Epithelial cell of proximal tubule (primary cell): ENCODE data around the gene PWP2. TPM values are rescaled to one million over a fixed set of nuclear protein-coding genes. Genes with fewer than 3 reads are reported as not detected.

Source experiments
- DNase-seq: peaks from one replicate; pipeline ENCODE4 v3.0.0-alpha.2; 2011; ENCODE audit warnings: low read depth
- H3K4me3 ChIP-seq: 2 replicates; pipeline ENCODE4 v1.5.1; 2011; ENCODE audit warnings: low read depth, mild to moderate bottlenecking, low read length
- total RNA-seq: library from RNA; depleted of rRNA; stranded (reverse); fragments of >200 nt; gene quantifications from 2 replicates; pipeline ENCODE4 v1.2.3, GENCODE V29; 2015
- TF ChIP-seq, protein P1 (sequence below): conservative IDR thresholded peaks from 2 replicates; pipeline ENCODE4 v1.5.1; 2012; ENCODE audit warnings: low read depth, mild to moderate bottlenecking, low read length

Gene PWP2
- total RNA-seq, 1 donor from 2014 or later, result 5.0 TPM

DNA sequence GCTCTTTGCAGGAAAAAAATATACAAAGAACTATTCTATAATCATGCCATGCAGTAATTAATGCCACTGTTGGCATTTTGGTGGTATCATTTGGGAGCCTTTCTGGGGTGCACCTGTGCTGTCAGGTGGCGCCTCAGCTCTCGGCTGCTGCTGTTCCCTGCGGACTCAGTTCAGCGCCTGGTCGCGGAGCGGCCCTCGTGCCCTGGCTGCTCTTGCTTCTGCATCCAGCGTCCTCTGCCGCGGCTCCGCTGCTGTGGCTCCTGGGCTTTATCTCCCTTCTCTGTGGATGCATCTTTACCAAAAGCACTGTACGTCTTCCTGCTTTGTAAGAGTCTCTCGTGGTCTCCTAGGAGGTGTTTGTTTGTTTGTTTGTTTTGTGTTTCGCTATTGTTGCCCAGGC is 35.1 kb upstream of the PWP2 start:
- DNase-seq, result no peak
- H3K4me3 ChIP-seq, result no peak overlapping the region
- TF ChIP-seq, protein P1, sequence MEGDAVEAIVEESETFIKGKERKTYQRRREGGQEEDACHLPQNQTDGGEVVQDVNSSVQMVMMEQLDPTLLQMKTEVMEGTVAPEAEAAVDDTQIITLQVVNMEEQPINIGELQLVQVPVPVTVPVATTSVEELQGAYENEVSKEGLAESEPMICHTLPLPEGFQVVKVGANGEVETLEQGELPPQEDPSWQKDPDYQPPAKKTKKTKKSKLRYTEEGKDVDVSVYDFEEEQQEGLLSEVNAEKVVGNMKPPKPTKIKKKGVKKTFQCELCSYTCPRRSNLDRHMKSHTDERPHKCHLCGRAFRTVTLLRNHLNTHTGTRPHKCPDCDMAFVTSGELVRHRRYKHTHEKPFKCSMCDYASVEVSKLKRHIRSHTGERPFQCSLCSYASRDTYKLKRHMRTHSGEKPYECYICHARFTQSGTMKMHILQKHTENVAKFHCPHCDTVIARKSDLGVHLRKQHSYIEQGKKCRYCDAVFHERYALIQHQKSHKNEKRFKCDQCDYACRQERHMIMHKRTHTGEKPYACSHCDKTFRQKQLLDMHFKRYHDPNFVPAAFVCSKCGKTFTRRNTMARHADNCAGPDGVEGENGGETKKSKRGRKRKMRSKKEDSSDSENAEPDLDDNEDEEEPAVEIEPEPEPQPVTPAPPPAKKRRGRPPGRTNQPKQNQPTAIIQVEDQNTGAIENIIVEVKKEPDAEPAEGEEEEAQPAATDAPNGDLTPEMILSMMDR, result no peak

DNA sequence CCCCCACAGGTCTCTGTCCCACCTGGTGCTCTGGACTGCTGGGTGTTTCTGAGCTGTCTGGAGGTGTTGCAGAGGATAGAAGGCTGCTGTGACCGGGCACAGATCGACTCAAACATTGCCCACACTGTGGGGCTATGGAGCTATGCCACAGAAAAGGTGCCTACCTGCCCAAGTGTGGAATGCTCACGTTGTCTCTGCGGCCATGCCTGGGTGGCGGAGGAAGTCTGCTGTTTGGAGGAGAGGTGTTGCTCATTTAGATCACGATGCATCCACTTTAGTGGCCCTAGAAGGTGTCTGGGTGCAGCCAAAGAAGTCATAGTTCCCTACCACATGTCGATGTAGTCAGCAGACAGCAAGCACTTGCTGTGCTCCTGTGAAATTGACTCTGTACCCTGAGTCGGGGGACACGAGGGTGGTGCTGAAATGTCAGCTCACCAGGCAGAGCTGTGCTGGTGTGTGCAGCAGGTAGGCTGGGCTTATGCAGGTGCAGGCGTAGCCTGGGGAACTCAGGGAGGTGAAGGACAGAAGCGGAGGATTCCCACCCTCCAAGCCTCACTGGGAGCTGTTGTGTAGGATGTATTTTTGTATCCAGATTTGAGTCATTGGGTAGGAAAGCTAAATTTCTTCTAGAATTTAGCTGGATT is 32.8 kb upstream of the PWP2 start:
- no peak overlapping the region for H3K4me3 ChIP-seq
- no peak for DNase-seq
- TF ChIP-seq, protein P1, result no peak

DNA sequence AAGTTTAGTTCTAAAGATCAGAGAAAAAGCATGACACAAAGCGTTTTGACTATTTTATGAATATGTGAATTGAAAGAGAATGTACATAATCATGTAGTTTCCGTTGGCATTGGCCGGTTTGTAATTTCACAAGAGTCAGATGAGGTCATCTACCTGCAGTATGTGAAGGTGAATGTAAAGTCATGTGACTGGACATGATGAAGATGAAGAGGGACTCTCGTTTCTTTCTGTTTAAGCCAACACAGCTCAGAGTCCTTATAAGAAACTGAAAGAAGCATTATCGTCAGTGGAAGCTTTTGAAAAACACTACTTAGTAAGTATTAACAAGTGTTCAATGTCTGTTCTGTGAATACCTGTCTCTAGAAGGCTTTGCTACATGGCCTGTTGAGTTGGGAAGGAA is 30.9 kb upstream of the PWP2 start:
- TF ChIP-seq, protein P1, result no peak
- no peak for DNase-seq
- no peak overlapping the region for H3K4me3 ChIP-seq

DNA sequence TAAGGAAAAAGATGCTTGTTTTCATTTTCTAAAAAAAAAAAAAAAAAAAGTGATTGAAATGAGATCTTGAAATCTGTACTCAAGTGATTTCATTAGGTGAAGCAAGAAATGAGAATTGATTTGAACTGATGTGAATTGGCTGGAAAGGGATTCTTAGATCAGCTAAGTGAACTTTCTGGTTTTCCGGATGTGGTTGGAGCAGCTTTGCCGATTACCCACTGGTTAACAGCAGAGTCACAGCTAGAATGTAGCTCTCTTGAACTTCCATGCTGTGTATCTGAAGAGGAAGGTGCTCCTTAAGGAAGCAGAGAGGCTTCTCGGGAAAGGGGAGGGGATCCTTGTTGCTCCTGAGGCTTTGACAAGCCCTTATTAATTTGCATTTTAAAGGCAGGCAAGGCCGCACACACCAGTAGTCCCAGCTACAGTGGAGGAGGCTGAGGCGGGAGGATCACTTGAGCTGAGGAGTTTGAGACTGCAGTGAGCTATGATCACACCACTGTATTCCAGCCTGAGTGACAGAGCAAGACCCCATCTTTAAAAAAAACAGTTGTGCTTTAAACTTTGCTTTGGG is 28.7 kb upstream of the PWP2 start:
- TF ChIP-seq, protein P1, result no peak
- no peak overlapping the region for H3K4me3 ChIP-seq
- DNase-seq, result no peak

DNA sequence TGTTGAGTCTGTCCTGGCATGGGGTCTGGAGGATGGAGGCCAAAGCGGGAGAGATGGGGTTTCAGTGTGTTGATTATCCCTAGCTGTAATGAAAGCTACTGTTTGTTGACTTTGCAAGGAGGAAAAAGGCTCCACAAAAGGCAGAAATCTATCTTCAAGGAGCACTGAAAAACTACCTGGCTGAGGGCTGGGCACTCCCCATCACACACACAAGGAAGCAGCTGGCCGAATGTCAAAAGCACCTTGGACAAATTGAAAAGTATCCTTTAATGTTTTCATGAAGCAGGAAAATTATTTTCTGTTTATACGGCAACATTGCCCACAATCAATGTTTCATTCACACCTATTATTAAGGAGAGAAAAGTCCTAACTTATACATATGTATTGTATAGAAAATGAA is 27.8 kb upstream of the PWP2 start:
- TF ChIP-seq, protein P1, result no peak
- H3K4me3 ChIP-seq, result no peak overlapping the region
- DNase-seq, result no peak

DNA sequence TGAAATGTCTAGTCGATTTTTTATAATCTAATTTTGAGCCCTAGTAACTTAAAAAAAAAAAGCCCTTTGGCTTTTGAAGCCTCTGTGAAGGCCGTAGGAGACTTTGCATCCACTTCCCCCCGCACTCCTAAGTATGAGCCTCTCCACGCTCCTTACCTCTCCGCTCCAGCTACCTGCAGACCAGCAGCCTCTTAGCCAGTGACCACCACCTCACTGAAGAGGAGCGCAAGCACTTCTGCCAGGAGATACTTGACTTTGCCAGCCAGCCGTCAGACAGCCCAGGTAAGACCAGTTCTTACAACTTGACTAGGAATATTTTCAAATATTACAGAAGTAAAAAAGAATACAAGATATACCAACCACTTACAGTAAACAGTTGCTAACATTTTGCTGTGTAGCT is 27.4 kb upstream of the PWP2 start:
- DNase-seq, result no peak
- no peak overlapping the region for H3K4me3 ChIP-seq
- TF ChIP-seq, protein P1, result no peak
